HG02798 (cell line): Measurements from ENCODE around the gene PRKAR1B.
"Not testable (repeated sequence)": the region's sequence is repeated elsewhere in the genome, so short reads cannot be mapped to it uniquely, and the experiment has no call there.

Source experiments
- ATAC-seq: cut with Tn5 transposase; IDR thresholded peaks from one replicate; pipeline ENCODE4 v1.9.1; 2021; ENCODE audit warnings: mild to moderate bottlenecking; ENCODE audit not compliant: unreplicated experiment, poor library complexity

Gene PRKAR1B

DNA sequence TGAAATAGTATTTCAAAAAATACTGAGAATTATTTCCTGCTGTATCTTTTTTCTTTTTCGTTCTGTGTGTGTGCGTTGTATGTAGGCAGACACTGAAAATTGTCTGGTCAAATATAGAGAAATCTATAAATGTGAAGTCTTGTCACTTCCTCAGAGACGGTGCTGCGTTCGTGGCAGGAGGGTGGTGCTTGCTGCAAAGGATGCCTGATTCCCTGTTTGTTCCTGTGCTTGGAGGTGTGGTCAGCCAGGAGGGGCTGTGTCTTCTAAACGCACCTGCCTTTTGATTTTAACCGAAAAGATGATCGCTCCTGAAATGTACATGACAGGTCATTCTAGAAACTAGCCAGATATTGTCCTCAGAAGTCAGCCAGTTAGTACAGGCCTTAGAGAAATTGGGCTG, 32.5 kb upstream of the PRKAR1B start:
- no peak for ATAC-seq

DNA sequence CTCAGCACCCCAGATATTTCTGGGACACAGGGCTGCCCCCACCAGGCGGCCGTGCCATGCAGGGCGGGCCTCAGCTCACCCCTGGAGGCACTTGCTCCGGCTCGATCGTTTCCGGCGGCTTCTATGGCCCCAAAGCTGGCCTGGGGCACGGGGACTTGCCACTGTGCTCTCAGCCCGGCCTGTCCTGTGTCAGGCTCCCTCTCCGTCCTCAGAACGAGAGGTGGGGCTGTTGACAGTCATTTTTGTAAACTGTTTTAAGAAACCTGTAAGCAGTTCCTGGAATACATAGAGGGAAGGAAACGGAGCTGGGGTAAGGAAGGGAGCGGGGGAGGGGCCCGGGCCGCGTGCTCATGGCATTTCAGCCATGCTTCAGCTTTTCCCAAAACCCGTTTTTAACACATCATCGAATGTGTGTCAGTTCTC, 30.7 kb upstream of the PRKAR1B start:
- no peak for ATAC-seq

GRCh38 chr7:756928-757560, 30.0 kb upstream of the PRKAR1B start:
- ATAC-seq = no peak

- no peak for ATAC-seq
Measured at GRCh38 chr7:756231-756927, 29.3 kb upstream of the PRKAR1B start.

GRCh38 chr7:755413-755805, 28.3 kb upstream of the PRKAR1B start:
- no peak for ATAC-seq

- ATAC-seq = no peak
Measured at GRCh38 chr7:754531-755412, 27.7 kb upstream of the PRKAR1B start.

DNA sequence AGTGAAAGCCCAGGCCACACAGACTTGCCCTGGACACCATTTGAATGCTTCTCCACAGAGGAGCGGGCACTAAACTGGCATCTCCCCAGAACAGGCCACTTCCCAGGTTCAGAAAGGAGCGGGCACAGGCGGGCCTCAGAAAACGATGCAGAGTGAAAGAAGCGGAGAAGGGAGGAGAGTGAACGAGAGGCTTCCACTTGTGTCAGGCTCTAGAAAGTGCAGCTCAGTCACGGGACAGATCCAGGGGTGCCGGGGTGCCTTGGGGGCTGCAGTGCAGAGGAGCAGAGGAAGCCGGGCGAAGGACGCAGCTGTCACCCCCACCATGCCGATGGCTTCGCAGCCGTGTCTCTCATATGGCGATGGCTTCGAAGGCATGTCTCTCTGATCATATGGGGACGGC, 26.1 kb upstream of the PRKAR1B start:
- ATAC-seq = no peak

DNA sequence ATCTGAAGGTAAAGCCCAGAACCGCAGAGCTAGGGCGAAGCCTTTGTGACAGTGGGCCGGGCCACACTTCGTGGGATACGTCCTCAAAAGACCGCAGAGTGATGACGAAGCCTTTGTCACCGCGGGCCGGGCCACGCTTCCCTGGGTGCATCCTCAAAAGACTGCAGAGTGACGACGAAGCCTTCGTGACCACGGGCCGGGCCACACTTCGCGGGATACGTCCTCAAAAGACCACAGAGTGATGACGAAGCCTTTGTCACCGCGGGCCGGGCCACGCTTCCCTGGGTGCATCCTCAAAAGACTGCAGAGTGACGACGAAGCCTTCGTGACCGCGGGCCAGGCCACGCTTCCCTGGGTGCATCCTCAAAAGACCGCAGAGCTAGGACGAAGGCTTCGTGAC, 25.2 kb upstream of the PRKAR1B start:
- not testable (repeated sequence) for ATAC-seq

DNA sequence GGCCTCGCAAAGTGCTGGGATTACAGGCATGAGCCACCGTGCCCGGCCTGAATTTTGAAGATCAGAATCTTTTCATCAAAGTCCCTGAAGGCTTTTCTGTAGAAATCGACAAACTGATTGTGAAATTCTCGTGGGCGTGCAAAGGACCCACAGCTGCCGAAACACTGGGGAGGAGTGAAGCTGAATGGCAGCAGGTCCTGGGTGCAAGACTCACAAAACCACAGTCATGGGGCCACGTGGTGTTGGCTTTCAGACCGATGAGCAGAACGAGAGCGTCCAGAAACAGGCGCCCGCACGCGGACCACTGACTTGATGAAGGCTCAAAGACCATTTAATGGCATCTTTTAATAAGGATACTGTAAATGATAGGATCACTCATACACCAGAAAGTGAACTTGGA, 24.7 kb upstream of the PRKAR1B start:
- no peak for ATAC-seq

DNA sequence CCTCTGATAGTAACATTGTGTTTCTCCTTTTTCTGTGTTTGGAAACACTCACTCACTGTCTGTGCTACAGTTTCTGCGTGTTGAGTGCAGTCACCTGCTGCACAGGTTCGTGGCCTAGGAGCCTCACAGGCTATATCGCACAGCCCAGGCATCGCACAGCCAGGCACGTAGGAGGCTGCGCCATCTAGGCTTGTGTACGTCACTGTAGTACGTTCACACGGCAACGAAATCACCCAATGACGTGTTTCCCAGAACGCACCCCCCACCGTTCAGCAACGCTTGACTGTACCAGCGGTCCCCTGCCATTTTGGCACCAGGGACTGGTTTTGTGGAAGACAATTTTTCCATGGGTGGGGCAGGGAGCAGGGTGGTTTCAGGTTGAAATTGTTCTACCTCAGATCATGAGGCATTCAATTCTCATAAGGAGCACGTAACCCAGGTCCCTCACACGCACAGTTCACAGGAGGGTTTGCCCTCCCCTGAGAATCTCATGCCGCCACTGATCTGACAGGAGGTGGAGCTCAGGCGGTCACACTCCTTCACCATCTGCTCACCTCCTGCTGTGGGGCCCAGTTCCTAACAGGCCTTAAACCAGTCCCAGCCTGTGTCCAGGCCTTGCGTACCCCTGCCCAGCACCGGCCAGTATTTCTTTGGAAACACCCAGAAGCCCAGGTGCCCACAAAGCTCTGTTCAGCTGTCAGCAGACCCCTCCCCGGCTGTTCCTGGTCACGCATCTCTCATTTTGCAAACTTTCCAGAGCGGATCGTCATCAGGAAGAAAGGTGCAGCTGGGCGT, 23.2 kb upstream of the PRKAR1B start:
- no peak for ATAC-seq

DNA sequence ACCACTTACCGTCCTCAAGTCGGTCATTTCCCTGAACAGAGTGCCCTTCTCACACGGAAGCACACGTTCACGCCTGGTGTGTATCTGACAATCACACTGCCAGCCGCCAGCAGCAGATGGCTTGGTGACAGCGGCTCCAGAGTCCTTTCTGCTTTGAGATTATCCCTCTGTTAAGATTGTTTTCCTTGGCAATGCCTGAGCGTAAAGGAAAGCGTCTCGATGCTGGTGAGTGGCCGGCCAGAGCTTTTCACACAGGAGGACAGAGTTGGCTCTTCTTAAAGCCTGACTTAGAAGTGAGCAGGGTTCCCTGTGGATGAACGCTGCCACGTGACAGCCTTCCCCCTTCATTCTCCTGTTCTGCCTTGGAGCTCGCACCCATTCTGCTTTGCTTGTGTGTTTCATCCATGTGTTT, 22.1 kb upstream of the PRKAR1B start:
- no peak for ATAC-seq

- no peak for ATAC-seq
Measured at GRCh38 chr7:748446-748845, 21.4 kb upstream of the PRKAR1B start.

DNA sequence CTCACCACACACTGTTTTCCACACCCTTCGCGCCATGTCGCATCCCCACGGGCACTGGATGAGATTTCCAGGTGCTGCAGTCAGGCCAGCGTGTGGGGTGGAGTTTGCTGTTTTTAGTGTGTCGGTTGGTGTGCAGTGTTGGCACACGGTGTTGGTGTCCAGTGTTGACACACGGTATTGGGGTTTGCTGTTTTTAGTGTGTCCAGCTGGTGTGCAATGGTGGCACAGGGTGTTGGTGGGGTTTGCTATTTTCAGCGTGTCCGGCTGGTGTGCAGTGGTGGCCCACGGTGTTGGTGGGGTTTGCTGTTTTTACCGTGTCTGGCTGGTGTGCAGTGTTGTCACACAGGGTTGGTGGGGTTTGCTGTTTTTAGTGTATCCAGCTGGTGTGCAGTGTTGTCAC, 20.1 kb upstream of the PRKAR1B start:
- no peak for ATAC-seq

DNA sequence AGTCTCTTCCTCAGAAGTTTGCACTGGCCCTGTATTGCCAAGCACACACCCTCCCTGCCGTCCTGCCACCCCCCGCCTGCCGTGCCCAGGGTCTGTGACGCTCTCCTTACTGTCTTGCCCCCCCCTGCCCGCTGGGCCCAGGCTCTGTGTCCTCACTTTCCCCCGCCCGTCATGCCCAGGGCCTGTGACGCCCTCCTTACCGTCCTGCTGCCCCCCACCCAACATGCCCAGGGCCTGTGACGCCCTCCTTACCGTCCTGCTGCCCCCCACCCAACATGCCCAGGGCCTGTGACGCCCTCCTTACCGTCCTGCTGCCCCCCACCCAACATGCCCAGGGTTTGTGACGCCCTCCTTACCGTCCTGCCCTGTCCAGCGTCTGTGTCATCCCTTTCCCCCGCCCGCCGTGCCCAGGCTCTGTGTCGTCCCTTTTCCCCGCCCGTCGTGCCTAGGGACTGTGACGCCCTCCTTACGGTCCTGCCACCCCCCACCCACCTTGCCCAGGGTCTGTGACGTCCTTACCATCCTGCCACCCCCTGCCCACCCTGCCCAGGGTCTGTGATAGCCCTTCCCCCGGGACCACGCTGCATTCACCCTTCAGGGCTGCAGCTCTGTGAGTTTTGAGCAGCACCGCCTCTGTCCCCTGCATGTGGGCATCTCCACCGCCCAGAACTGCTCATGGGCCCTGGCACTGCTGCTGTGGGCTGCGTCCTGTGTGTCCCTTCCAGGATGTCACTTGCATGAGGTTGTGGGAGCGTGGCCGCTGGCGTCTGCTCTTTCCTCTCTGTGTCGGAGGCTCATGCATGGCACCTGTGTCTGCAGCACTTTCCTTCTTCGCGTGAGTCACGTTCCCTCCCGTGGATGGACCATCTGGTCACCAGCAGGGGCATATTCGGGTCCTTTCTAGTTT, 19.3 kb upstream of the PRKAR1B start:
- no peak for ATAC-seq

GRCh38 chr7:745431-746154, 18.5 kb upstream of the PRKAR1B start:
- ATAC-seq = no peak

- ATAC-seq = no peak
Measured at GRCh38 chr7:744854-745430, 17.9 kb upstream of the PRKAR1B start.

DNA sequence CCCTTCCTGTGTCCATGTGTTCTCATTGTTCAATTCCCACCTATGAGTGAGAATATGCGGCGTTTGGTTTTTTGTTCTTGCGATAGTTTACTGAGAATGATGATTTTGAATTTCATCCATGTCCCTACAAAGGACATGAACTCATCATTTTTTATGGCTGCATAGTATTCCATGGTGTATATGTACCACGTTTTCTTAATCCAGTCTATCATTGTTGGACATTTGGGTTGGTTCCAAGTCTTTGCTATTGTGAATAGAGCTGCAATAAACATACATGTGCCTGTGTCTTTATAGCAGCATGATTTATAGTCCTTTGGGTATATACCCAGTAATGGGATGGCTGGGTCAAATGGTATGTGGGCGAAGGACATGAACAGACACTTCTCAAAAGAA, 17.0 kb upstream of the PRKAR1B start:
- ATAC-seq = not testable (repeated sequence)

- not testable (repeated sequence) for ATAC-seq
Measured at GRCh38 chr7:743341-744127, 16.5 kb upstream of the PRKAR1B start.
